Esophagus muscularis mucosa (tissue), 3 donors: ENCODE measurements around the gene REN.

Experiments used
- EP300 ChIP-seq: sonication (generic); formaldehyde crosslinking; IDR thresholded peaks from one replicate; pipeline ENCODE4 v1.6.1; 2017; ENCODE audit warnings: antibody characterized with exemption
- POLR2AphosphoS5 ChIP-seq, 2 donors: sonication (generic); formaldehyde crosslinking; IDR thresholded peaks; one replicate each; pipeline ENCODE4 v1.6.1; 2017; ENCODE audit warnings: antibody characterized with exemption in 2 of 2

DNA sequence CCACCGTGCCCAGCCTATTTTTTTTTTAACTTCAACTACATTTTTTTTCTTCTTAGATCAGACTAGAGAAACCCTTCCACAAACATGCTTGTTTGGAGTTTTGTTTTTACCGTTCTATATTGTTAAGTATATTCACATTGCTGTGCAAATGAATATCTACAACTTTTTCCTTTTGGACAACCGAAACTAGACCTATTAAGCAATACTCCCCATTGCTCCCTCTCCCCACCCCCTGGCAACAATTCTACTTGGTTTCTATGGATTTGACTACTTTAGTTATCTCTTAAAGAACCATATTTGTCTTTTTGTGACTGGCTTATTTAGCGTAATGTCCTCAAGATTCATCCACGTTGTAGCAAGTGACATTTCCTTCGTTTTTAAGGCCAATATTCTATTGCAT lies 33.4 kb downstream of the REN start:
- TF ChIP-seq EP300 (no peak), POLR2AphosphoS5 (IDR thresholded peaks at IDR 0.05) (no peak)
